IPS DF 6.9 (cell line): ENCODE data around the gene PIAS2.

ENCODE experiments used
- DNase-seq: peaks from one replicate; pipeline ENCODE4 v3.0.0-alpha.2; 2013; ENCODE audit warnings: low read depth, low spot score
- H3K27ac ChIP-seq: one replicate; pipeline ENCODE4 v1.5.1; 2013; ENCODE audit warnings: low read length, control low read depth
- H3K27me3 ChIP-seq: 2 replicates; pipeline ENCODE4 v1.6.1; 2013; ENCODE audit warnings: mild to moderate bottlenecking, low read length; ENCODE audit not compliant: control insufficient read depth, insufficient read depth
- H3K36me3 ChIP-seq: 2 replicates; pipeline ENCODE4 v1.6.1; 2013; ENCODE audit warnings: low read length; ENCODE audit not compliant: control insufficient read depth, insufficient read depth
- H3K4me1 ChIP-seq: 2 replicates; pipeline ENCODE4 v1.6.1; 2013; ENCODE audit warnings: low read length; ENCODE audit not compliant: control insufficient read depth, insufficient read depth
- H3K4me3 ChIP-seq: 2 replicates; pipeline ENCODE4 v1.5.1; 2013; ENCODE audit warnings: mild to moderate bottlenecking, low read length
- H3K9me3 ChIP-seq: 2 replicates; pipeline ENCODE4 v1.6.1; 2013; ENCODE audit warnings: low read length, inconsistent platforms; ENCODE audit not compliant: control insufficient read depth, insufficient read depth
- WGBS: extraction: QIAGEN DNeasy Blood & Tissue Kit; methylation state at CpG from one replicate; pipeline ENCODE4 v1.1.7; 2013; ENCODE audit warnings: mixed read lengths, missing lambda C conversion rate; ENCODE audit not compliant: insufficient read length, insufficient coverage; 5-methylcytosine and 5-hydroxymethylcytosine counted together

PIAS2 gene

DNA sequence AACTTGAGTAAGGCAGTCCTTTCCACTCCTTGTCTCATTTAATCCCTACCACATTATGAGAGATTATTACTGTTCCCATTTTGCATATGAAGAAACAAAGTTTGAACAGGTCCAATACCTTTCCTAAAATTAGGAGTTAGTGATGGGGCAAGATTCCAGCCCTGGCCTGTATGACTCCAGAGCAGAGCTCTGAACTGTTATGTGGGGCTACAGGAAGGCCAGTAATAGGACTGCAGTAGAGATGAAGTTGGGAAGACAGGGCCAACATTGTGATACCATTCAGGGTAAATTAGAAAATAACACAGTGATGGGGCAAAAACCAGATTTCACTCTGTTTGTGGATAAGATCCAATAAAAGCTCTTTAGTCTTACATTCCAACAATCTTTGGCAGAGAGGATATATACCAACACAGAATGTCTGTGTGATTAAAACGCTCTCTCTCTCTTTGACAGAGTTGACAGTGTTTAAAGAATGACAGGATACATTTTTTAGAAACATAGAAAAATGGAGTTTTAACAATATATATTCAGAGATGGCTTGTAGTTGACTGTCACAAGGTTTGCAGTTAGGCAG is 22.8 kb upstream of the PIAS2 start:
- no peak overlapping the region for H3K4me3 ChIP-seq
- no peak overlapping the region for H3K27ac ChIP-seq
- H3K27me3 ChIP-seq, result no peaks in the 10 kb centered on the region
- no peaks in the 10 kb centered on the region for H3K9me3 ChIP-seq
- no peak for DNase-seq
- no CpG with 5 or more reads among the region's 1 CpG for WGBS
- peaks cover 3% of the 10 kb centered on the region; the same call in 1 of the 2 replicates for H3K4me1 ChIP-seq
- H3K36me3 ChIP-seq, result no peaks in the 10 kb centered on the region

DNA sequence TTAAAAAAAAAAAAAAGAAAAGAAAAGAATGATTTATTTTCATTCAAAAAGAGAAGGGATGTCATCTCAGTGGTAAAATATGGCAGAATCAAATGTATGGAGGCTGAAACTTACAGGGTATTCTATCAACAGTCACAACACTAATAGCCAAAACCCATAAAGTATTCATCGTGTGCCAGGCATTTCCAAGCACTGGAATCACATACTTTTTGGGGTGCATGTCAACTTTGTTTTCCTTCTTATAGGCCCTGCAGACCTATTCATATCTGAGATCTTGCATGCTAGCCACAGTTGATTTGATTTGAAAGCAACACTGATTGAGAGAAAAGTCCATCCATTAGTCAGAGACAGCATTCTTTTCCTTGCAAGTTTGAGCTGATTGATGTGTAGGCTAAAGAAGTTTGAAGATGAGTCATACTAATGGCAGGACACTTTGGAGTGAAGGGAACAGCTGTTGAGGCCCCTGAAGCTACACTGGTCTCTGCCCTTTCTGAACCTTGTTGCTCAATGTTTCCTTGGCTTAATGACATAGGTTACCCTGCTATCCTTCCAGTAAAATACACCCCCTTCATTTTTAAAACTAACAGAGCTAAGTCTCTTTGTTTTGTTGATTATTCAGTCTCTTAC is 22.1 kb upstream of the PIAS2 start:
- WGBS, result no CpG with 5 or more reads among the region's 1 CpG
- no peaks in the 10 kb centered on the region for H3K9me3 ChIP-seq

DNA sequence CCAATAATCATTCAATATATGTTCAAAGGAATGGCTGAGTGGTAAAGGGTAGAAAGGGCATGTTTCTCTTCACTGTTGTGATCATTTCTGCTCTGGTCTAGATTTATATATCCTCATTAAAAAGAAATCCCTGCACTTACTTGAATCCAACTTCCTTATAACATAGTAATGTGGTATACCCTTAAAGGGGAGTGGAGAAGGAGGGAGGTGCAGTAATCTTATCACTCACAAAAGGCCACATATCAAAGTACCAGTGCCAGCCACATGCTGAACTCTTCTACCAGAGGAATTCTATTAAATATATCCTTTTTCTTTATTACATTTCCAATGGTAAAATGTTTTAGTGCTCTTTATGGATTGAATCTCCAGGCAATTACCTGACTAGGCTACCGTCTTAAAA is 3.3 kb upstream of the PIAS2 start:
- H3K4me3 ChIP-seq, result no peak overlapping the region
- H3K4me1 ChIP-seq, result 0 out of 2 replicates have a peak, but pooled peaks cover 1% of the 10 kb centered on the region
- H3K9me3 ChIP-seq, result no peaks in the 10 kb centered on the region
- no peaks in the 10 kb centered on the region for H3K36me3 ChIP-seq
- no peaks in the 10 kb centered on the region for H3K27me3 ChIP-seq
- H3K27ac ChIP-seq, result no peak overlapping the region
- no peak for DNase-seq
- no CpG with 5 or more reads among the region's 1 CpG for WGBS

More for the DNA sequence above, 22.1 kb upstream of the PIAS2 start:
- no peak overlapping the region for H3K4me3 ChIP-seq
- H3K36me3 ChIP-seq, result no peaks in the 10 kb centered on the region
- no peak for DNase-seq
- H3K4me1 ChIP-seq, result peaks cover 3% of the 10 kb centered on the region; the same call in 1 of the 2 replicates
- H3K27ac ChIP-seq, result no peak overlapping the region
- no peaks in the 10 kb centered on the region for H3K27me3 ChIP-seq

DNA sequence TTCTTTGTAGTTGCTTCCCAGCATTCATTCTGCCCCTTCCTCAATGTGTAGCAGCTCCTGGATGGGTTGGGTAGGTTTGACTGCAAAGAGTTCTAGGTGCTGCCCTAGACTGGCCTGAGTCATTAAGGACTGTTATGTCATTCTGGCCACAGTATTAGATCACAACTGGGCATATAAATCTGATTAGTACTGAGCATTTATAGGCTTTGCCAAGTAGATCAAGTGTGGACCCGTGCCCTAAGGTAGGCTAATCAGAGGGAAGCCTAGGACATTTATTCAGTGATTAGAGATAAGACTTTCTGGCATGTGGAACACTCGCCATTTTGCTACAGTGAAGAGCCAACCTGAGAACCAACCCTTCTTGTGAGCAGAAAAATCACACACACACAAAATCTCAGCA is 2.8 kb upstream of the PIAS2 start:
- WGBS, result no CpG with 5 or more reads among the region's 2 CpGs
- H3K4me1 ChIP-seq, result 0 out of 2 replicates have a peak, but pooled peaks cover 1% of the 10 kb centered on the region
- no peak overlapping the region for H3K27ac ChIP-seq
- no peak overlapping the region for H3K4me3 ChIP-seq
- H3K36me3 ChIP-seq, result no peaks in the 10 kb centered on the region
- H3K9me3 ChIP-seq, result no peaks in the 10 kb centered on the region
- DNase-seq, result no peak
- H3K27me3 ChIP-seq, result no peaks in the 10 kb centered on the region

DNA sequence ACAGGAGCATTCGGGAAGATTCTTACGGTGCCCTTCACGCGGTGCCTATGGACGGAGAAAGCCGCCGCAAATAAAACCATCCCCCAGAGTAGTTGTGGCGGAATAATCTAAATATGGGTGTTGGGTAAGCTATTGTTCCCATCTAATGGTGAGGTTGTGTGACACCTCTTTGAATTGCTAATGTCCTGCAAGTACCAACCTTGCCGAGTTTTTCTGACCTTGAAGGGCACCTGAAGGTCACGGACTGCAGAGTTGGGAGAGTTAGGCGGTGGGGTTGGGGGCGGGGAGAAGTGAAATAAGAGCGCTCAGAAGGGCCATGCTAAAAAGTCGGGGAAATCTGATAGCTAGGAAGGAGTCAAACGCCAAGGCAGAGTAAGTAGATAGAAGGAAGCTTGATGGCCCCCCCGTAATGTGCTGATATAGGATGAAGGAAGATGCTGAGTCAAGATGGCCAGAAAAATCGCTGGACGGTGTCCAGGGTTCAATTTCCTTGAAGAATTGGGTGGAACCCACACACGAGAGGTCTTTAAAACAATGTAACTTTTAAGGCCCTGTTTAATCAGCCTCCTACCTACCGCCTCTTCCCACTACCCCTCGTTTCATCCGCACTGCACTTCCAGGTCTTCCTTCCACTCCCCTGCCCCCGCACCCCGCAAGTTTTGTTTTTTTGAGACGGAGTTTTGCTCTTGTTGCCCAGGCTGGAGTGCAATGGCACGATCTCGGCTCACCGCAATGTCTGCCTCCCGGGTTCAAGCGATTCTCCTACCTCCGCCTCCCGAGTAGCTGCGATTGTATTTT is 695 bp upstream of the PIAS2 start:
- no peak overlapping the region for H3K27ac ChIP-seq
- peak overlapping the region; percentile 39; the same call in 1 of the 2 replicates for H3K4me3 ChIP-seq
- DNase-seq, result peak; percentile 74
- H3K4me1 ChIP-seq, result peaks cover 8% of the 10 kb centered on the region; the same call in 1 of the 2 replicates
- WGBS, result no CpG with 5 or more reads among the region's 33 CpGs
- H3K9me3 ChIP-seq, result no peaks in the 10 kb centered on the region
- no peaks in the 10 kb centered on the region for H3K36me3 ChIP-seq
- no peaks in the 10 kb centered on the region for H3K27me3 ChIP-seq

DNA sequence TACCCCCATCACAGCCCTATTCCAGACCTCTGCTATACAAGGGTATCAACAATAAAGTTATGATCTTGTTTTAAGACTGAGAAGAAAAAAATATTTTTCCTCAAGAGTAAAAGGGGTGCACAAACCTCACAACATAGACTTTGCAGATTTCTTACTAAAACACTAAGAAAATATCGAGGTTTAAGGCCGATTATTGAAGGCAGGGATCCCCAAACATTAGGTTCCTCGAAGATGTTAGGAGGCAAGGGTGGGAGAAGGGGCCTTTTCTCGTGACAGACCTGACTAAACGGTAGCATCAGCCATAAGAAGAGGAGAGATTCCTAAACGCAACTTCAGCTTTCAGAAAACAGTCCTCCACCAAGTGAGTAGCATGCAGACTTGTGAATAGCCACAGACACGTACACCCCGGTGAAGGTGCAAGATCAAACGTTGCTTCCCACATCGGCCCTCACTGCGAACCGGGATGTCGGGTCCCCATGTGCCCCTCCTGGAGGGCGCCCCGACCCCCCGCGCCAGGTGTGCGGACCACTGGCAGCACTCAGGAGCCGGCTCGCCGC is 678 bp downstream of the PIAS2 start:
- peak overlapping the region; percentile 39; the same call in 1 of the 2 replicates for H3K4me3 ChIP-seq
- H3K4me1 ChIP-seq, result peaks cover 8% of the 10 kb centered on the region; the same call in 1 of the 2 replicates
- no peaks in the 10 kb centered on the region for H3K27me3 ChIP-seq
- no peaks in the 10 kb centered on the region for H3K36me3 ChIP-seq
- H3K27ac ChIP-seq, result no peak overlapping the region
- no CpG with 5 or more reads among the region's 21 CpGs for WGBS
- no peak for DNase-seq
- H3K9me3 ChIP-seq, result no peaks in the 10 kb centered on the region

DNA sequence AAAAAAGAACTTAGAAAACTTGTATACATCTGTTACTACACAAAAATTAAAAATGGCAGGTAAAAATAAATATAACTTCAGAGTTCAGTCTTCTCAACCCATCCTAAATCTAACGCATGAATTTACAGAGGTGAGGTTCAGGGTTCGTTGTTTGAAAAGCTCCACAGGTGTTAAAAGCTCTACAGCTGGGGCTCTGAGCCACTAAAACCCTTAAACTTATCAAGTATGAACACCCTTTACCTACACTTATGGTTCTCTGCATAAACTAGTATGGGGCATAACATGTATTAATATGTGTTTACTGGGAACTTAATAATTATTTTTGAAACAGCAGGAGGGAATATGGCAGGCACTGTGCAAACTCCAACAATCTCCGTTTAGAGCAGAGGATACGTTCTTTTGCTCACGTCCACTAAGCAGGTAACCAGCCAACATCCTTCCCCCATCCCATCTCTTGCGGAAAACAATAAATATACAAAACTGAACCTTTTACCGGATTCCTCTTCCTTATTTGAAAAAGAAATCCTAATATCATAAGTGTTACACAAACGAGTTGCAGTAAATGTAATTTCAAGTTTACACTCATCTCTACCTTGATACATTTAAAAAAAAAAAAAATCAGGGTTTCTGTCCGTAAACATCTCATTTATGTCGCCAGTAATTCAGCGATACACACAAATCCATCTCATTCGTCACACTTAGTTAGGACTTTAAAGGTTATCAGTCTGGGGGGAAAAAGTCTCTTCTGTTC is 1.3 kb downstream of the PIAS2 start:
- no CpG with 5 or more reads among the region's 12 CpGs for WGBS
- Histone ChIP-seq H3K27ac (no peak overlapping the region), H3K36me3 (no peaks in the 10 kb centered on the region), H3K4me3 (peak overlapping the region; percentile 39; the same call in 1 of the 2 replicates), H3K27me3 (no peaks in the 10 kb centered on the region), H3K9me3 (no peaks in the 10 kb centered on the region), H3K4me1 (peaks cover 8% of the 10 kb centered on the region; the same call in 1 of the 2 replicates)
- no peak for DNase-seq

DNA sequence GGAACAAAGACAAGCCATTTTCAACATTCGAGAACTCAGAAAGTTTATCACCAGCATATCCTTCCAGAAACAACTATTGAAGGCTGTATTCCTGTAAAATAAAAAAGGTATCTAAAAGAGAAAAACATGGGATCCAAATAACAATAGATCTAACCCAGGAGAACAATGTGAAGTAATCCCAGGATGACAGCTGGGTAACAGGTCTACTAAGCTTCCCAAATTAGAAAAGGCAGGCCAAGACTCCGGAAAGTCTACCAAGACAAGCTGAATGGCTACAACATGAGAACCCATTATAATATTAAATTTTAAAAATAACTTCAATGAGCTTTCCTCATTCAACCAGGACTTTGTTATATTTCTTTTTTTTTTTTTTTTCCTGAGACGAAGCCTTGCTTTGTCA is 6.5 kb downstream of the PIAS2 start:
- Histone ChIP-seq H3K9me3 (no peaks in the 10 kb centered on the region), H3K27me3 (no peaks in the 10 kb centered on the region), H3K4me1 (peaks cover 7% of the 10 kb centered on the region; the same call in 1 of the 2 replicates), H3K4me3 (no peak overlapping the region), H3K27ac (no peak overlapping the region), H3K36me3 (no peaks in the 10 kb centered on the region)
- no peak for DNase-seq
- WGBS, result no CpG with 5 or more reads among the region's 3 CpGs

DNA sequence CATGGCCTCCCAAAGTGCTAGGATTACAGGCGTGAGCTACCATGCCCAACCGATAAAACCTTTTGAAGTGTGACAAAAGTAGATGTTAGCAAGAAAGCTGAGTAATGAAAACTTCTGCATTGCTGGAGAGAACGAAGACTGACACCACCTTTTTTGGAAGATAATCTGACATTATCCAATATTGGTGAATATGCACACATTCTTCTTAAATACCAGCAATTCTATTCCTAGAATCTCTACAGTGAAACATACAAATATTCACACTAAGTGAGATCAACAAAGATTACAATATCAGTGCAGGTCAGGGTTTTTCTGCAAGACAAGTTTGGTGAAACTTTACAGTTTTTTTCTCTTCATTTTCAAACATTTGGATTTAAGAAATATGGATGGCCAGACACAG is 7.8 kb downstream of the PIAS2 start:
- WGBS, result no CpG with 5 or more reads among the region's 3 CpGs
- H3K27ac ChIP-seq, result no peak overlapping the region
- H3K4me1 ChIP-seq, result peaks cover 6% of the 10 kb centered on the region; the same call in 1 of the 2 replicates

DNA sequence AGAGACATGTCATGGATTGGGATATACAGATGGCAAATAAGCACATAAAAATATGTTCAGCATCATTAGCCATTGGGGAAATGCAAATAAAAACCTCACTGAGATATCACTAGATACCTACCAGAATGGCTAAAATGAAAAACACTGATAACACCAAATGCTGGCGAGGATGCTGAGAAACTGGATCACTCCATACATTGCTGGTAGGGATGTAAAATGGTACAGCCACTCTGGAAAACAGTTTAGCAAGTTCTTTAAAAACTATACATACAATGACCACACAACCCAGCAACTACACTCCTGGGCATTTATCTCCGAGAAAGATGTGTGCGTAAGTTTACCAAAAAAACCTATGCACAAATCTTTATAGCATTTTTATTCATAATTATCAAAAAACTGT is 13.9 kb downstream of the PIAS2 start:
- H3K9me3 ChIP-seq, result no peaks in the 10 kb centered on the region
- 0 out of 2 replicates have a peak, but pooled peaks cover 1% of the 10 kb centered on the region for H3K4me1 ChIP-seq
- H3K36me3 ChIP-seq, result no peaks in the 10 kb centered on the region
- DNase-seq, result no peak
- no peak overlapping the region for H3K4me3 ChIP-seq
- WGBS, result no CpG with 5 or more reads among the region's 3 CpGs
- no peak overlapping the region for H3K27ac ChIP-seq
- H3K27me3 ChIP-seq, result no peaks in the 10 kb centered on the region

More for the DNA sequence above, 7.8 kb downstream of the PIAS2 start:
- H3K36me3 ChIP-seq, result no peaks in the 10 kb centered on the region
- no peak overlapping the region for H3K4me3 ChIP-seq
- no peak for DNase-seq
- no peaks in the 10 kb centered on the region for H3K9me3 ChIP-seq
- H3K27me3 ChIP-seq, result no peaks in the 10 kb centered on the region
